ENCODE data around the gene MRPS15.

The MRPS15 gene

GRCh38 chr1:36419569-36419968 is 44.6 kb downstream of the MRPS15 start:
- Histone ChIP-seq H3K4me1 (ENCODE audit: insufficient read depth, low read length) (peaks cover 7% of the 10 kb centered on the region), H3K9me3 (ENCODE audit: insufficient read depth, low read length, severe bottlenecking) (no peaks in the 10 kb centered on the region), H2AFZ (ENCODE audit: low read depth, low read length) (no peak overlapping the region), H3K4me3 (ENCODE audit: low read depth in 1 of 2, low read length in 2 of 2) (no peak overlapping the region), H4K20me1 (ENCODE audit: insufficient read depth, low read length) (no peaks in the 10 kb centered on the region), H3K27me3 (ENCODE audit: insufficient read depth, low read length, poor library complexity) (no peaks in the 10 kb centered on the region), H3K27ac (ENCODE audit: low read length) (no peak overlapping the region), H3K9ac (ENCODE audit: low read depth, low read length) (no peak overlapping the region), H3K36me3 (ENCODE audit: insufficient read depth, low read length) (peaks cover 5% of the 10 kb centered on the region; the same call in 1 of the 2 replicates), H3K4me2 (ENCODE audit: insufficient read depth, low read length) (no peak overlapping the region), H3K79me2 (ENCODE audit: insufficient read depth, low read length) (no peaks in the 10 kb centered on the region)
- DNase-seq (no peak), ATAC-seq (ENCODE audit: insufficient read depth, low read depth) (no peak)
- TF ChIP-seq CTCF (IDR thresholded peaks at IDR 0.05; ENCODE audit: borderline replicate concordance, extremely low read depth, low read length, poor library complexity, severe bottlenecking): no peak
- no peak for TF ChIP-seq EZH2 (IDR thresholded peaks at IDR 0.05; ENCODE audit: borderline replicate concordance, low read depth, low read length, severe bottlenecking)

GRCh38 chr1:36419140-36419539 is 45.0 kb downstream of the MRPS15 start:
- peaks cover 7% of the 10 kb centered on the region for H3K4me1 ChIP-seq (ENCODE audit: insufficient read depth, low read length)
- DNase-seq (no peak), ATAC-seq (ENCODE audit: insufficient read depth, low read depth) (no peak)
- H3K36me3 ChIP-seq (ENCODE audit: insufficient read depth, low read length): peaks cover 5% of the 10 kb centered on the region; the same call in 1 of the 2 replicates
- TF ChIP-seq CTCF (IDR thresholded peaks at IDR 0.05; ENCODE audit: borderline replicate concordance, extremely low read depth, low read length, poor library complexity, severe bottlenecking): no peak
- no peak for TF ChIP-seq EZH2 (IDR thresholded peaks at IDR 0.05; ENCODE audit: borderline replicate concordance, low read depth, low read length, severe bottlenecking)
- no peak overlapping the region for H3K27ac ChIP-seq (ENCODE audit: low read length)
- H3K4me3 ChIP-seq (ENCODE audit: low read depth in 1 of 2, low read length in 2 of 2): no peak overlapping the region
- no peaks in the 10 kb centered on the region for H4K20me1 ChIP-seq (ENCODE audit: insufficient read depth, low read length)
- H3K9ac ChIP-seq (ENCODE audit: low read depth, low read length): no peak overlapping the region
- no peaks in the 10 kb centered on the region for H3K79me2 ChIP-seq (ENCODE audit: insufficient read depth, low read length)
- H2AFZ ChIP-seq (ENCODE audit: low read depth, low read length): no peak overlapping the region
- H3K9me3 ChIP-seq (ENCODE audit: insufficient read depth, low read length, severe bottlenecking): no peaks in the 10 kb centered on the region
- no peaks in the 10 kb centered on the region for H3K27me3 ChIP-seq (ENCODE audit: insufficient read depth, low read length, poor library complexity)
- H3K4me2 ChIP-seq (ENCODE audit: insufficient read depth, low read length): no peak overlapping the region

GRCh38 chr1:36417931-36418330 is 46.3 kb downstream of the MRPS15 start:
- H3K9ac ChIP-seq (ENCODE audit: low read depth, low read length): no peak overlapping the region
- no peak overlapping the region for H3K4me3 ChIP-seq (ENCODE audit: low read depth in 1 of 2, low read length in 2 of 2)
- H3K9me3 ChIP-seq (ENCODE audit: insufficient read depth, low read length, severe bottlenecking): no peaks in the 10 kb centered on the region
- ATAC-seq (ENCODE audit: insufficient read depth, low read depth): no peak
- no peak overlapping the region for H3K4me2 ChIP-seq (ENCODE audit: insufficient read depth, low read length)
- no peak overlapping the region for H3K27ac ChIP-seq (ENCODE audit: low read length)
- no peaks in the 10 kb centered on the region for H4K20me1 ChIP-seq (ENCODE audit: insufficient read depth, low read length)
- H3K4me1 ChIP-seq (ENCODE audit: insufficient read depth, low read length): peaks cover 7% of the 10 kb centered on the region
- H3K36me3 ChIP-seq (ENCODE audit: insufficient read depth, low read length): peaks cover 5% of the 10 kb centered on the region; the same call in 1 of the 2 replicates
- DNase-seq: no peak
- H3K79me2 ChIP-seq (ENCODE audit: insufficient read depth, low read length): no peaks in the 10 kb centered on the region
- H3K27me3 ChIP-seq (ENCODE audit: insufficient read depth, low read length, poor library complexity): no peaks in the 10 kb centered on the region
- TF ChIP-seq CTCF (IDR thresholded peaks at IDR 0.05; ENCODE audit: borderline replicate concordance, extremely low read depth, low read length, poor library complexity, severe bottlenecking): no peak
- no peak for TF ChIP-seq EZH2 (IDR thresholded peaks at IDR 0.05; ENCODE audit: borderline replicate concordance, low read depth, low read length, severe bottlenecking)
- no peak overlapping the region for H2AFZ ChIP-seq (ENCODE audit: low read depth, low read length)

Measured in DND-41 (cell line).